Sigmoid colon (tissue), 4 donors: ENCODE data around the gene PRG3.

Experiments used
- CTCF ChIP-seq, 4 experiments: fragments of 450-650 bp in 3 of 4; fragments of 200-600 bp in 1 of 4; IDR thresholded peaks; one replicate each; pipeline ENCODE4 v1.5.1; 2016 to 2019; ENCODE audit warnings: antibody characterized with exemption in 4 of 4, mild to moderate bottlenecking in 3 of 4, moderate library complexity in 2 of 4
- EP300 ChIP-seq, 4 donors: sonication (generic); formaldehyde crosslinking; IDR thresholded peaks; one replicate each; pipeline ENCODE4 v1.6.1; 2017; ENCODE audit warnings: antibody characterized with exemption in 4 of 4
- POLR2A ChIP-seq, 2 donors: fragments of 450-650 bp; IDR thresholded peaks; one replicate each; pipeline ENCODE4 v1.6.1; 2016; ENCODE audit warnings: antibody characterized with exemption in 2 of 2, mild to moderate bottlenecking in 2 of 2, moderate library complexity in 2 of 2
- POLR2AphosphoS5 ChIP-seq, 4 donors: sonication (generic); formaldehyde crosslinking; IDR thresholded peaks; one replicate each; pipeline ENCODE4 v1.6.1; 2017; ENCODE audit warnings: antibody characterized with exemption in 4 of 4

- TF ChIP-seq POLR2A (IDR thresholded peaks at IDR 0.05) (no peak), CTCF (IDR thresholded peaks at IDR 0.05) (no peak), POLR2AphosphoS5 (IDR thresholded peaks at IDR 0.05) (no peak), EP300 (IDR thresholded peaks at IDR 0.05) (no peak)
Observed at GRCh38 chr11:57391111-57391510, 10.2 kb upstream of the PRG3 start.
